Measurements from ENCODE around the gene URAD.

The URAD gene

GRCh38 chr13:27962128-27962841, 26.2 kb downstream of the URAD start:
- no peak for TF ChIP-seq CTCF (IDR thresholded peaks at IDR 0.05)
- H3K27ac ChIP-seq = no peak overlapping the region
- no peak overlapping the region for H3K4me3 ChIP-seq
- DNase-seq (ENCODE audit: low spot score) = no peak

- no peak overlapping the region for H3K27ac ChIP-seq
- no peak for DNase-seq (ENCODE audit: low spot score)
- no peak for TF ChIP-seq CTCF (IDR thresholded peaks at IDR 0.05)
- peak overlapping the region; percentile 67 for H3K4me3 ChIP-seq
Observed at GRCh38 chr13:27961227-27962085, 27.0 kb downstream of the URAD start.

GRCh38 chr13:27960362-27961226, 27.9 kb downstream of the URAD start:
- no peak overlapping the region for H3K27ac ChIP-seq

DNA sequence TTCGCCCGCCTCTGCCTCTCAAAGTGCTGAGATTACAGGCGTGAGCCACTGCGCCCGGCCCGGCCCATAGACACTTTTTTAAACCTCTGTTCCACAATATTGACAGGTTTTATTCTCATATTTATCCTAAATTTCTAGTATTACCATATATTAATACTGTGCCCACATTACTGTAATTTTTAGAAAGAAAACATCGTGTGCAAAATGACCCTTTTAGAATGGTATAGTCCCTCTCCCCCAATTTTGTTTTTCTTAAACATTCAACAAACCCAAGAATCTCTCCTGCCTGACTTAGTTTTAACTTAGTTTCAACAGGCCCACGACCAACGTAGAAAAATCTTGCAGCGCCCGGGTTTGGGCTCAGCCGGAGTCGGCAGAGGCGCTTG, 28.5 kb downstream of the URAD start:
- no peak for TF ChIP-seq CTCF (IDR thresholded peaks at IDR 0.05)
- DNase-seq (ENCODE audit: low spot score) = no peak
- Histone ChIP-seq H3K27ac (no peak overlapping the region), H3K4me3 (peak overlapping the region; percentile 67)

More at GRCh38 chr13:27960362-27961226, 27.9 kb downstream of the URAD start:
- peak overlapping the region; percentile 67 for H3K4me3 ChIP-seq
- no peak for DNase-seq (ENCODE audit: low spot score)
- no peak for TF ChIP-seq CTCF (IDR thresholded peaks at IDR 0.05)

DNA sequence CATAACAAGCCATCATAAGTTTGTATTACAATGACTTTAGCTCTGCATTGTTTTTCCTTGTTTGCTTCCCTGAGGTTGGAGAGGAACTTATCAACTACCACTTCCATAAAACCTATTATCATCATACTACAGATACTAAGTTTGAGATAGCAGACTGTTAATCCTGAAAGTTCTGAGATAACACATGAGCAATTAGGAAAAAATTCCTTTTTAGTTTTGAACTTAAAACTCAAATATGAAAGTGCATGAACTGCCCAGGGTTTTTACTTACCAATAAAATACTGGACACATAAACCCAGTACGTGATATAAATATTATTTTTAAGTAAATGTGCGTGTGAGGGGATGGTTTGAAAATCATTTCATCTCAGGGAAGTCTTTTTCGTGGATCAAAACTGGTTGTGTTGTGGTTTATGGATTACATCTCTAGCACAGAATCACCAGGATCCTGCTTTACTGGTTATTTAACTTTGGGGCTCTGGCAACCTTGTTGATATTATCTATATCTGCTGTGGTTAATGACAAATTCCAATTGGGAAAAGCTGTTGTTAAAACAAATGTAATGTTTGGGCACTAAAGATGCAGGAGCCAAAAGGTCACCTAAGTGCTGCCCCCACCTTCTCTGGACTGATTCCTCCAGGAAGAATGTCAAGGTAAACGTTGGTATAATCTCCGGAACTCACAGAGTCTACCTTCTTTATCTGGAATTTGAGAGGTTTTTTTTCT, 31.8 kb downstream of the URAD start:
- no peak for DNase-seq (ENCODE audit: low spot score)
- no peak overlapping the region for H3K4me3 ChIP-seq
- no peak for TF ChIP-seq CTCF (IDR thresholded peaks at IDR 0.05)
- H3K27ac ChIP-seq = no peak overlapping the region

GRCh38 chr13:27955014-27955591, 33.4 kb downstream of the URAD start:
- TF ChIP-seq CTCF (IDR thresholded peaks at IDR 0.05) = no peak
- Histone ChIP-seq H3K27ac (no peak overlapping the region), H3K4me3 (no peak overlapping the region)
- DNase-seq (ENCODE audit: low spot score) = no peak
